ENCODE data around the gene GHDC. TPM values are rescaled to one million over a fixed set of nuclear protein-coding genes. Genes with fewer than 3 reads are reported as not detected.

The GHDC gene
- total RNA-seq, 1 experiment from 2014 or later, result 7.5 TPM

- peak; percentile 71; the same call in 1 of the 2 replicates for TF ChIP-seq ARID4B (CRISPR knock-in tag; IDR thresholded peaks at IDR 0.05; ENCODE audit: borderline replicate concordance)
- TF ChIP-seq NR2C2 (CRISPR knock-in tag; IDR thresholded peaks at IDR 0.05), result no peak
- 0 out of 2 replicates have a peak, but pooled peaks have one; percentile 27 for TF ChIP-seq CREB1 (CRISPR knock-in tag; IDR thresholded peaks at IDR 0.05)
- no peak for TF ChIP-seq ZSCAN18 (CRISPR knock-in tag; IDR thresholded peaks at IDR 0.05)
- no peak for TF ChIP-seq NR1H2 (CRISPR knock-in tag; IDR thresholded peaks at IDR 0.05)
- no peak for TF ChIP-seq ZNF416 (CRISPR knock-in tag; IDR thresholded peaks at IDR 0.05)
- TF ChIP-seq NFYB (CRISPR knock-in tag; conservative IDR thresholded peaks at IDR 0.05; ENCODE audit: low read depth), result 0 out of 2 replicates have a peak, but pooled peaks have one; percentile 29
- TF ChIP-seq EMX1 (CRISPR knock-in tag; IDR thresholded peaks at IDR 0.05), result no peak
- TF ChIP-seq MYBL2 (CRISPR knock-in tag; IDR thresholded peaks at IDR 0.05), result 0 out of 2 replicates have a peak, but pooled peaks have one; percentile 68
- TF ChIP-seq ZNF317 (CRISPR knock-in tag; IDR thresholded peaks at IDR 0.05; ENCODE audit: borderline replicate concordance, low read depth), result no peak
- TF ChIP-seq ATF1 (CRISPR knock-in tag; IDR thresholded peaks at IDR 0.05), result no peak
- TF ChIP-seq SP1 (CRISPR knock-in tag; conservative IDR thresholded peaks at IDR 0.05), result peak; percentile 73
- no peak for TF ChIP-seq STAT6 (CRISPR knock-in tag; conservative IDR thresholded peaks at IDR 0.05; ENCODE audit: low read depth)
- TF ChIP-seq GRHL2 (CRISPR knock-in tag; IDR thresholded peaks at IDR 0.05; ENCODE audit: insufficient replicate concordance, severe bottlenecking), result no peak
- TF ChIP-seq ZNF121 (CRISPR knock-in tag; IDR thresholded peaks at IDR 0.05), result no peak
- peak; percentile 89 for TF ChIP-seq ZNF232 (CRISPR knock-in tag; IDR thresholded peaks at IDR 0.05)
- TF ChIP-seq ZNF425 (CRISPR knock-in tag; conservative IDR thresholded peaks at IDR 0.05), result no peak
- no peak for TF ChIP-seq ZNF263 (CRISPR knock-in tag; IDR thresholded peaks at IDR 0.05; ENCODE audit: low read depth)
- TF ChIP-seq E2F5 (CRISPR knock-in tag; IDR thresholded peaks at IDR 0.05), result peak; percentile 42; the same call in 1 of the 2 replicates
- TF ChIP-seq PRRX2 (CRISPR knock-in tag; IDR thresholded peaks at IDR 0.05), result no peak
- no peak for TF ChIP-seq ZNF671 (CRISPR knock-in tag; IDR thresholded peaks at IDR 0.05)
- TF ChIP-seq ZNF219 (CRISPR knock-in tag; IDR thresholded peaks at IDR 0.05; ENCODE audit: borderline replicate concordance), result 0 out of 2 replicates have a peak, but pooled peaks have one; percentile 21
- no peak for TF ChIP-seq ATF2 (CRISPR knock-in tag; IDR thresholded peaks at IDR 0.05; ENCODE audit: borderline replicate concordance, low read depth)
- TF ChIP-seq TP53 (CRISPR knock-in tag; IDR thresholded peaks at IDR 0.05), result peak; percentile 88; the same call in 1 of the 2 replicates
- TF ChIP-seq HMGXB4 (CRISPR knock-in tag; IDR thresholded peaks at IDR 0.05), result 0 out of 2 replicates have a peak, but pooled peaks have one; percentile 22
Measured at GRCh38 chr17:42179911-42180410, 14.3 kb downstream of the GHDC start (continued).

Data from WTC11 (cell line).